GOT3 (cell line): ENCODE results near the gene SLC44A3.
"Not testable (repeated sequence)": the region's sequence is repeated elsewhere in the genome, so short reads cannot be mapped to it uniquely, and the experiment has no call there.

ENCODE experiments used
- DNase-seq: peaks from one replicate; lab custom pipeline; 2025; ENCODE audit warnings: mixed read lengths; lab: John Stamatoyannopoulos, UW

SLC44A3 gene

GRCh38 chr1:94840381-94840780 lies 20.2 kb downstream of the SLC44A3 start:
- not testable (repeated sequence) for DNase-seq

GRCh38 chr1:94840808-94841207 lies 20.7 kb downstream of the SLC44A3 start:
- DNase-seq = no peak

- DNase-seq = no peak
Measured at GRCh38 chr1:94843430-94843829, 23.3 kb downstream of the SLC44A3 start.

- no peak for DNase-seq
Measured at GRCh38 chr1:94843846-94844245, 23.7 kb downstream of the SLC44A3 start.

- no peak for DNase-seq
Measured at GRCh38 chr1:94846308-94846707, 26.2 kb downstream of the SLC44A3 start.

- no peak for DNase-seq
Measured at GRCh38 chr1:94851571-94851970, 31.4 kb downstream of the SLC44A3 start.

- no peak for DNase-seq
Measured at GRCh38 chr1:94852788-94853187, 32.6 kb downstream of the SLC44A3 start.

- peak; percentile 8 for DNase-seq
Measured at GRCh38 chr1:94854458-94855306, 34.5 kb downstream of the SLC44A3 start.

DNA sequence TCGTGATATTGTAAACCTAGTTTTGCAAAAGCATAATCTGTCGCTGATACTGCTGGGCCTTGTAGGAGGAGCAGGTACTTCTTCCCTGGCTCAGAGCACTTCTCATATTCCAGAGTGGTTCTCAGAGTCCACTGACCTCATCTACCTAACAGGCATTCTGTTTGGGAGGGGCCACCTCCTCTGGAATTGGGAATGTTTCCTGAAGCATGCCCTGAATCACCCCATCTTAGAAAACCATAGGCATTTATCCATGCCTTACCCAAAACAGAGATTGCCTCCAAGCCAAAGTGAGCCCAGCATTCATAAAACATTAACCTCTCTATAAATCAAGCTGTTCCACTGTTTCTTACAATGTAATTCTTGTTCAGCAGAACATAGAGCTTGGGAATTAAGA lies 35.1 kb downstream of the SLC44A3 start:
- no peak for DNase-seq

GRCh38 chr1:94856004-94856403 lies 35.8 kb downstream of the SLC44A3 start:
- DNase-seq = no peak

DNA sequence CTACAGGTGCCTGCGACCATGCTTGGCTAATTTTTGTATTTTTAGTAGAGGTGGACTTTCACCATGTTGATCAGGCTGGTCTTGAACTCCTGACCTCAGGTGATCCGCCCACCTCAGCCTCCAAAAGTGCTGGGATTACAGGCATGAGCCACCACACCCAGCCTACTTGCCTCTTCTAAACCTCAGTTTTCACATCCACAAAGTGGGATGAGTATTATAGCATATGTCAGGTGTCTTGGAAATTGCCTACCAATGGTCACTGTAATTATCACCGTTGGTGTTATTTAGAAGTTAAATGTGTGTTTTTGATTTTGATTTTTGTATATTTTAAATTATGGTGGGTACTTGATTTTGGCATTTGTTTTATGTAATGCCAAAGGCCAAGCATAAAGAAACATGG lies 36.7 kb downstream of the SLC44A3 start:
- DNase-seq = no peak

- no peak for DNase-seq
Measured at GRCh38 chr1:94858276-94858675, 38.1 kb downstream of the SLC44A3 start.

GRCh38 chr1:94859174-94859573 lies 39.0 kb downstream of the SLC44A3 start:
- no peak for DNase-seq

- no peak for DNase-seq
Measured at GRCh38 chr1:94862718-94863117, 42.6 kb downstream of the SLC44A3 start.

- no peak for DNase-seq
Measured at GRCh38 chr1:94863297-94863911, 43.2 kb downstream of the SLC44A3 start.

- DNase-seq = no peak
Measured at GRCh38 chr1:94863919-94864318, 43.8 kb downstream of the SLC44A3 start.

- no peak for DNase-seq
Measured at GRCh38 chr1:94864821-94865220, 44.7 kb downstream of the SLC44A3 start.

DNA sequence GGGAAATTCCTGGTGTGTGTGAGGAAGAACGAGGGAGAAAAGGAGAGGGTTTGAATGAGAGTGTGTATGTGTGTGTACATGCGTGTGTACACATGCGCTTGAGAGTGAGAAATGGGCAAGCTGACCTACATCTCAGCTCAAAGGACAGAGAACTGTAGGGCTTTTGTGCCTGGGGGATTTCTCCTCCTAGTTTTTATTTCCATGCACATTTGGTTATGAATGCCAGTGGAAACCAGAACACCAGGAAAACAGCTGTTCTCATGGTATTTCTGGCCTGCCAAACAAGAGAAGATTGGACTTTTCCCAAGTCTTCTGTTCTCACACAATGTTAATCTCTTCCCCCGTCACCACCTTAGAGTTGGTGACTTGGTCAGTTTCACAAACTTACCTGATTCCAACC lies 45.2 kb downstream of the SLC44A3 start:
- DNase-seq = no peak

DNA sequence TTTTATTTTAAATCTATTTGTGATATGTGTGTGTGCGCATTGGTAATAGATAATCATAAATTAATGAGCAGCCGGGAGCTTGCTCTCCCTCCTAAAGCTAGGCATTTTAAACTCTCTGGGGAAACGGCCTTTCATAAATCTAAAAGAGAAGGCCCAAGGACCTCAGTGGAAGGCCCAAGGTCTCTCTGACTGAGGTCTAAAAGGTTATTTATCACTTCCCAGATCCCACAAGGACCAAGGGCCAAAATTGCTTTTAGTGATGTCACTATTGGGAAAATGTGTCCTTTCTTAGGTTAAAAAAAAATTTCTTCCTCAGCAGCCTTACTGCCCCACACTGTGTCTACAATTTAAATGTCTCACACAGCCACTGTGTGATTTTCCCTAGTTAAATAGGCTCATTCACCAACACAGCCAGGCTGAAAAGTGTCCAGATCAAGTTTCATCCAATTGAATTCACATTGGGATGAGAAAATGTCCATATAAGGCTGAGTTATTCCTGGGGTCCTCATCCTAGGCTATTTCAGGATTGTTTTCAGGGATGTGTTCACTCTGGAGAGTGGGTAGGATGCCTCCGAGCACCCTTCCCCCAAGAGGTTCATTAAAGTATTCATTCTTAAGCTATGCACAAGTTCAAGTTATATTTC lies 46.1 kb downstream of the SLC44A3 start:
- no peak for DNase-seq

DNA sequence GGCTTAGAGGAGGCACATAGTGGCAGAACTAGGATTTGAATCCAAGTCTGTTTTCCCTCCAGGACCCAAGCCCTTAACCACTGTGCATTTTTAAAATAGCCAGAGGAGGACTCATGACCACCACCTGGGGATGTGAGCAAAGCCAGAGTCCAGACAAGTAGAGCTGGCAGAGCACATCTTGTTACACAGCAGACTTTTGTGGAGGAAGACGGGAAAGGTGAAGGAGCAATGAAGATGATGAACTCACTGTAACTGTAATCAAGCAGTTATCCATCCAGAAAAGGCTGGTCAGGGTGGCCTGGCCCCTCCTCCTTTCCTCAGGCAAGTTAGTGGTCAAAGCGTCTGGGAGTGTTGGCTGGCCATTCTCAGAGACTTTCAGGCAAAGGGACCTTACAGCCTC lies 50.9 kb downstream of the SLC44A3 start:
- no peak for DNase-seq

GRCh38 chr1:94872771-94873495 lies 52.8 kb downstream of the SLC44A3 start:
- no peak for DNase-seq
